ENCODE results near the gene CD82. TPM values are rescaled to one million over a fixed set of nuclear protein-coding genes. Genes with fewer than 3 reads are reported as not detected.

CD82 gene
- total RNA-seq, 2 donors from 2014 or later = 15.4 to 23.4 TPM

GRCh38 chr11:44622190-44622650 is 56.8 kb downstream of the CD82 start:
- H3K4me3 ChIP-seq = no peak overlapping the region
- no peaks in the 10 kb centered on the region for H3K36me3 ChIP-seq
- peaks cover 0 to 9% of the 10 kb centered on the region in 2 donors for H3K4me1 ChIP-seq (ENCODE audit: control insufficient read depth in 1 of 2, low read depth in 2 of 2)
- DNase-seq (ENCODE audit: low spot score) = no peak
- no peaks in the 10 kb centered on the region for H3K27me3 ChIP-seq (replicated peaks; ENCODE audit: insufficient read depth)
- H3K9me3 ChIP-seq = no peaks in the 10 kb centered on the region
- no peak for ATAC-seq (ENCODE audit: insufficient number of reproducible peaks, low FRiP score, low read depth)
- TF ChIP-seq CTCF (IDR thresholded peaks at IDR 0.05) = no peak
- H3K27ac ChIP-seq = no peak overlapping the region

GRCh38 chr11:44622721-44623258 is 57.3 kb downstream of the CD82 start:
- no peak overlapping the region for H3K4me3 ChIP-seq
- H3K36me3 ChIP-seq = no peaks in the 10 kb centered on the region
- H3K27me3 ChIP-seq (replicated peaks; ENCODE audit: insufficient read depth) = no peaks in the 10 kb centered on the region
- peaks cover 0 to 15% of the 10 kb centered on the region in 2 donors for H3K4me1 ChIP-seq (ENCODE audit: control insufficient read depth in 1 of 2, low read depth in 2 of 2)
- no peak overlapping the region for H3K27ac ChIP-seq
- TF ChIP-seq CTCF (IDR thresholded peaks at IDR 0.05) = no peak
- no peaks in the 10 kb centered on the region for H3K9me3 ChIP-seq
- DNase-seq (ENCODE audit: low spot score) (no peak), ATAC-seq (ENCODE audit: insufficient number of reproducible peaks, low FRiP score, low read depth) (no peak)

GRCh38 chr11:44623341-44623730 is 57.9 kb downstream of the CD82 start:
- H3K27ac ChIP-seq = no peak overlapping the region
- H3K4me1 ChIP-seq (ENCODE audit: control insufficient read depth in 1 of 2, low read depth in 2 of 2) = peaks cover 3 to 20% of the 10 kb centered on the region in 2 donors
- H3K4me3 ChIP-seq = no peak overlapping the region
- ATAC-seq (ENCODE audit: insufficient number of reproducible peaks, low FRiP score, low read depth) (no peak), DNase-seq (ENCODE audit: low spot score) (no peak)
- TF ChIP-seq CTCF (IDR thresholded peaks at IDR 0.05) = no peak
- no peaks in the 10 kb centered on the region for H3K27me3 ChIP-seq (replicated peaks; ENCODE audit: insufficient read depth)
- H3K36me3 ChIP-seq = no peaks in the 10 kb centered on the region
- no peaks in the 10 kb centered on the region for H3K9me3 ChIP-seq

DNA sequence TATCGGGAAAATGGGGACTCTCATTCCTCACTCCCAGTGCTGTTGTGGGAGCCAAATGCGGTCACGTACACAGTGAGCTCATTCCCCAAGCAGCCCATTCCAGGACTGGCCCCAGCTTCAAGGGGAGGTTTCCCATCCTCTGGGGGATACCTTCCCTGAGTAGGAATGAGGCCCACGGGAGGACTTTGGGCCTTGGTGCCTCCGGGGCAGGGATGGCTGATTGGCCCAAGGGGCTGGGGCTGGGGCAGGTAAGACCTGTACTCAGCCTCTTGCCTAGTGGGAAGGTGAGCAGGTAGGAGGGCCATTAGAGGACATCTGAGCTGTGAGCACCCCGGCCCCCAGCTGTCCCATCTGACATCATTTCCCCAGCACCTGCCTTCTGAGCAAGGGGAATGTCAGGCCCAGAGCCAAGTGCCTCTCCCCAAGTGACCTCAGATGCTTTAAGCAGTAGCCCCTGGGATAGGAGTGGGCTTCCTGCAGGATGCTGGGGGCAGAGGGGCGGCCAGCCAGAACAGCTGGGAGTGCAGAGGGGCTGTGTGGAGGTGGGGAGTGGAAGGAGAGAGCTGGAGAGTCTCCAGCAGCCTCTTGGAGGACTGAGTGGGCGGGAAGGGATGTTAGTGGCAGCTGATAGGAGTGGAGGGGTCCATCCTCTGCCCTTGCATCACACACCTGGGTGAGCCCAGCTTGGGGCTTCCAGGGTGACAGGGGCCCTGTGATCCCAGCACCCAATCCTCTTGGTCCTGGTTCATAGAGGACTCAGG is 58.4 kb downstream of the CD82 start:
- Histone ChIP-seq H3K36me3 (no peaks in the 10 kb centered on the region), H3K4me3 (no peak overlapping the region), H3K4me1 (ENCODE audit: control insufficient read depth in 1 of 2, low read depth in 2 of 2) (peaks cover 3 to 22% of the 10 kb centered on the region in 2 donors), H3K9me3 (no peaks in the 10 kb centered on the region), H3K27ac (no peak overlapping the region), H3K27me3 (replicated peaks; ENCODE audit: insufficient read depth) (no peaks in the 10 kb centered on the region)
- no peak for ATAC-seq (ENCODE audit: insufficient number of reproducible peaks, low FRiP score, low read depth)
- peak; percentile 1 for DNase-seq (ENCODE audit: low spot score)
- no peak for TF ChIP-seq CTCF (IDR thresholded peaks at IDR 0.05)

DNA sequence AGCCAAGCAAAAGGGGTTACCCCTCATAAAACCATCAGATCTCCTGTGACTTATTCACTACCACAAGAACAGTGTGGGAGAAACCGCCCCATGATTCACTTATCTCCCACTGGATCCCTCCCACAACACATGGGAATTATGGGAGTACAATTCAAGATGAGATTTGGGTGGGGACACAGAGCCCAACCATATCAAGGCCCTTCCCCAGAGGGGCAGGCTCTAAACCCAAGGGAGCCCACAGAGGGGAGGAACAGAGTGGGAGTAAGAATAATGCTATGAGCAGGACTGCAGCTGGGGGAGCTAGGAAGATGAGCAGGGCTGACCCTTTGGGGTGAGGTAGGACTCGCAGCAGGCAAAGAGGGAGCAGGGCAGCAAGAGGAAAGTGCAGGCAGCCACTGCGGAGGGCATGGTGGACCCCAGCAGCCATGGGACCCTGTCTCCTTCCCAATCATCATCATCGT is 59.3 kb downstream of the CD82 start:
- H3K9me3 ChIP-seq = no peaks in the 10 kb centered on the region
- no peak for TF ChIP-seq CTCF (IDR thresholded peaks at IDR 0.05)
- no peak for ATAC-seq (ENCODE audit: insufficient number of reproducible peaks, low FRiP score, low read depth)
- H3K36me3 ChIP-seq = no peaks in the 10 kb centered on the region
- H3K4me3 ChIP-seq = no peak overlapping the region
- DNase-seq (ENCODE audit: low spot score) = no peak
- no peaks in the 10 kb centered on the region for H3K27me3 ChIP-seq (replicated peaks; ENCODE audit: insufficient read depth)
- peaks cover 3 to 22% of the 10 kb centered on the region in 2 donors for H3K4me1 ChIP-seq (ENCODE audit: control insufficient read depth in 1 of 2, low read depth in 2 of 2)
- no peak overlapping the region for H3K27ac ChIP-seq

Measured in thoracic aorta (tissue), 2 donors.